D721Med (cell line): Measurements from ENCODE around the gene MED28.
"Not testable (repeated sequence)": the region's sequence is repeated elsewhere in the genome, so short reads cannot be mapped to it uniquely, and the experiment has no call there.

Source experiments
- DNase-seq: peaks from one replicate; pipeline ENCODE4 v3.0.0; 2011; ENCODE audit warnings: low spot score; ENCODE audit not compliant: insufficient read length
- FAIRE-seq: peaks from 2 replicates; lab custom pipeline; 2011; peaks lifted over from hg19 to GRCh38; lab: Jason Lieb, UNC
- CTCF ChIP-seq: IDR thresholded peaks from 2 replicates; pipeline ENCODE4 v1.5.1; 2012; ENCODE audit warnings: mild to moderate bottlenecking, control low read depth; ENCODE audit not compliant: insufficient read depth; ENCODE audit errors: missing control alignments

The MED28 gene

DNA sequence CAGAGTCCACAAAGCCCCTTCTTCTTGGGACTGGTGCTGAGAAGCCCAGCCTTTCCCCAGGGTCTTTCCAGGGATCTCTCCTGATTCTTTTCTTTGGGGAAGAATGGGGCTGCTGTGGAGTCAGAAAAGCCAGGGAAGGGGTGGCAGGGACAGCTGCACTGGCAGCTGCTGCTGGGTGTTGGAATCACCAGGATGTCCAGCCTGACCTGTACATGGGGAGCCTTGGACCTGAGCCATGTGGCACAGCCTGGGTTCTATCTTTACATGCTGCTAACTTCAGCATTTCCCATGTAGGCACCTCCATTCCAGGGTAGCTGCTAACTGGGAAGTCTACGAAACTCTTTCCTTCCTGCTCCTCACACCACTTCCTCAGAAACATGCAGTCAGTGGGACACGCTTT lies 36.0 kb downstream of the MED28 start:
- DNase-seq: no peak
- no peak for TF ChIP-seq CTCF
- FAIRE-seq: no peak

DNA sequence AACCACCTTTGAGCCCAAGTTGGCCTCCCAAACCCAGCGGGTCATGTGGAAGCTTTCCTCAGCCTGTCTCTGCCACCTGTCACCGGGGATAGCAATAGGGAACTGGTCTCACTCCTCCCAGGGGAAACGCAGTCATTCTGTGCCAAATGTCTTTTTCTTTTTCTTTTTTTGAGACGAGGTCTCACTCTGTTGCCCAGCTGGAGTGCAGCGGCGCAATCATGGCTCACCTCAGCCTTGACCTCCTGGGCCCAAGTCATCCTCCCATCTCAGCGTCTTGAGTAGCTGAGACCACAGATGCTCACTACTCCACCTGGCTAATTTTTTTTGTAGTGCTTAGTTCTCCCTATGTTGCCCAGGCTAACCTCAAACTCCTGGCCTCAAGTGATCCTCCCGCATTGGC lies 40.3 kb downstream of the MED28 start:
- TF ChIP-seq CTCF: no peak
- FAIRE-seq: no peak
- no peak for DNase-seq

- no peak for FAIRE-seq
- no peak for TF ChIP-seq CTCF
- DNase-seq: no peak
Measured at GRCh38 chr4:17657090-17657489, 42.6 kb downstream of the MED28 start.

DNA sequence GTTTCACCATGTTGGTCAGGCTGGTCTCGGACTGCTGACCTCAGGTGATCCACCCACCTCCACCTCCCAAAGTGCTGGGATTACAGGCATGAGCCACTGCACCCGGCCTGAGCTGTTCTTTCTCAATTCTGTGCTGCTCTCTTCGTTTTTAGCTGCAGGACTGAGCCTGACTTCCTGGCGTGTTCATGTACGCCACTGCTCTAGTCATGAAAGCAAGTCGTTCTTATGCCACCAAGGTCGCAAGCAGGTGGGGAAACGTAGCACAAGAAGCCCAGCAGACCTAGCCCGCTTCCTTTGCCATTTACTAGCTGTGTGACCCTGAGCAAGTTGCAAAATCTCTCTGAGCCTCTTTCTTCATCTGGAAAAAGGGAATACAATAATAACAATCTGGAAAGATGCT lies 43.4 kb downstream of the MED28 start:
- FAIRE-seq (no peak), DNase-seq (no peak)
- no peak for TF ChIP-seq CTCF

GRCh38 chr4:17659196-17659595 lies 44.8 kb downstream of the MED28 start:
- not testable (repeated sequence) for FAIRE-seq, DNase-seq

DNA sequence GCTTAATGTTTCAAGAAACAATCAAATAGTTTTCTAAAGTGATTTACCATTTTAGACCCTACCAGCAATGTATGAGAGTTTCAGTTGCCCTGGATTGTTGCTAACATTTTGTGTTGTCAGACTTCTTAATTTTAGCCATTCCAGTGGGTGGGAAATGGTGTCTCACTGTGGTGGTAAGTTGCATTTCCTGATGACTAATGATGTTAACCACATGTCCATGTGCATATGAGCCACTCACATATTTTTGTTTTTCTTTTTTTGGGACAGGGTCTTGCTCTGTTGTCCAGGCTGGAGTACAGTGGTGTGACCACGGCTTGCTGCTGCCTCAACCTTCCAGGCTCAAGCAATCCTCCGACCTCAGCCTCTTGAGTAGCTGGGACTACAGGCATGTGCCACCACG lies 48.3 kb downstream of the MED28 start:
- DNase-seq (no peak), FAIRE-seq (no peak)
- TF ChIP-seq CTCF: no peak

DNA sequence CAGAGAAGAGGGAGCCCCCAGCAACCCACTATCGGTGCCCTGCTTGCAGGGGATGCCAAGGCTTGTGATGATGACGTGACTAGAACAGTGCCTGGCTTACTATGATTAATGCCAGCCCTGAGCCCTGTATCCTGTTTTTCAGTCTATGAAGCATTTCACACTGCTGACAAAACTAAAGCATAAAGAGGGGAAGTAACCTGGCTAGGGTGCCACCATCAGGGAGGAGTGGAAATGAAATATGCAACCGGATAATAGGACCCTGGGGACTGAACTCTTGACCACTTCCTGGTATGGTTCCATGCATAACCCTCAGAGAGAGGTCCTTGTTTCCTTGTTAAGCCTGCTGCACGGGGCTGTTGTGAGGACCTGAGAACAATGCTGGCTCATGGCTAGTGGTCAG lies 50.3 kb downstream of the MED28 start:
- no peak for DNase-seq
- TF ChIP-seq CTCF: no peak
- no peak for FAIRE-seq

DNA sequence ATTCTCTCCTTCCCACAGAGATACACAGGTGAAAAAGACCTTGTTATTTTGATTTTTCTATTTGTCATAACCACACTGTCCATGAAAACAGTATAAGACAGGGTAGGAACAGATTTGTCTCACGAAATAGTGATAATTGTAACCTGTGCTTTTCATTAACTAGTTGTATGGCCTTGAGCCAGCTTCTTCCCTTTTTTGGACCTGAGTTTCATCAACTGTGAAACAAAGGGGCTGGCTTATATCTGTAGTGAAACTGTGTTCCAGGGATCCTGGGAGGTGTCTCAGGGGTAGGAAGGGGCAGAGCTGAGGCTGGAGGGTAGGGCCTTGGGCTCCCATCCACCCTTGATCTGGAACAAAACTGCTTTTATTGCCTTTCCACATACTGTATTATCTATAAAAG lies 50.9 kb downstream of the MED28 start:
- no peak for TF ChIP-seq CTCF
- no peak for DNase-seq
- no peak for FAIRE-seq
